MM.1S (cell line): ENCODE measurements around the gene TSC2.

Experiments
- CTCF ChIP-seq: fragments of 300-600 bp; sonication (generic); IDR thresholded peaks from 2 replicates; pipeline ENCODE4 v1.5.1; 2016; ENCODE audit warnings: antibody characterized with exemption, low read length, mixed read lengths
- EZH2phosphoT487 ChIP-seq: fragments of 300-600 bp; sonication (generic); IDR thresholded peaks from 2 replicates; pipeline ENCODE4 v1.6.1; 2018; ENCODE audit warnings: antibody characterized with exemption, low read length

DNA sequence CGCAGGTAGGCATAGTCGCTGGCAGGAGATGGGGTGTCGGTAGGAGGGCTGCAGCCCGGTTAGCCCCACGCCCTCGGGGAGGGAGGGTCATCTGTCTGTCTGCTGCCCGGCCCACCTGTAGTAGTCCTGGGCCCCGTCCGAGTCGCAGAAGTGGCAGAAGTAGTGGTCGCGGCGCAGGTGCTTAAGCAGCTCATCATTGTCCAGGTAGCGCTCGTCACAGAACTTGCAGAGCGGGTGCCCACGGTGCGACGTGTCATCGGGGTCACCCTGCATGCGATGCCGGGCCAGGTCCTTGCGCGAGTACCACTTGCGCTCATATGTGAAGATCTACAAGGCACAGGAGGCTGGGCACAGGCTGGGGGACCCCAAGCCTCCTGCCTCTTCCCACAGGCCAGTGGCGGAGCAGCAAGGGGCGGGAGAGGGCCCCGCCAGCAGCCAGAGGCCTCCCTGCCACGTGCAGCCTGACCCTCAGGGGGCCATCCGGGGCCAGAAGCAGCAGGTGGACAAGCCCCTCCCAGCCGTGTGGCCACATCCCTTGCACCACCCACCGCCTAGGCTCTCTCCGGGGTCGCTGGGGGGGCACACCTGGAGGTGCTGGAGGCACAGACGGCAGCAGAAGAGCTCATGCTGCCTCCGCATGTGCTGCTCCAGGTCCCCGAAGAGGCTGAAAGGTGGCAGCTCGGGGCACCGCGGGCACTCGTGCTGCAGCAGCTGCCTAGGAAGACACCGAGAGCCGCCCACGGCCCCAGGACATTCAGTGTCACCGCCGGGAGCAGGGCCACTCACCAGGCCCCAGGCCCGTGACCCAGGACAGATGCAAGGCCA lies 45.2 kb upstream of the TSC2 start:
- TF ChIP-seq CTCF (no peak), EZH2phosphoT487 (no peak)
